K562 (cell line): ENCODE results near the gene GPR108. TPM values are rescaled to one million over a fixed set of nuclear protein-coding genes. Genes with fewer than 3 reads are reported as not detected.

Source experiments
- BACH1 ChIP-seq: fragments of 200-800 bp; sonication (Bioruptor generic); IDR thresholded peaks from 2 replicates; pipeline ENCODE4 v1.6.1; 2016; ENCODE audit warnings: missing genetic modification characterization, missing compliant biosample characterization
- C11orf30 ChIP-seq: fragments of 450-650 bp; IDR thresholded peaks from 2 replicates; pipeline ENCODE4 v1.6.1; 2016; ENCODE audit warnings: low read depth, mild to moderate bottlenecking
- CBX8 ChIP-seq: fragments of 200-600 bp; sonication (generic); IDR thresholded peaks from 2 replicates; pipeline ENCODE4 v1.6.1; 2012; ENCODE audit warnings: borderline replicate concordance, mixed run types, low read depth, mild to moderate bottlenecking, moderate library complexity, mixed read lengths, low read length, control low read depth, inconsistent platforms; ENCODE audit not compliant: poor library complexity, severe bottlenecking; ENCODE audit errors: extremely low read depth
- DACH1 ChIP-seq: fragments of 450-650 bp; IDR thresholded peaks from 2 replicates; pipeline ENCODE4 v1.6.1; 2018; ENCODE audit not compliant: partially characterized antibody
- GATAD2B ChIP-seq: fragments of 450-650 bp; IDR thresholded peaks from 2 replicates; pipeline ENCODE4 v1.6.1; 2017; ENCODE audit warnings: mild to moderate bottlenecking, borderline replicate concordance
- IRF2 ChIP-seq: sonication (generic); formaldehyde crosslinking; IDR thresholded peaks from 2 replicates; pipeline ENCODE4 v1.8.1; 2022; ENCODE audit warnings: mild to moderate bottlenecking, missing genetic modification reagents
- LCOR ChIP-seq: sonication (generic); formaldehyde crosslinking; IDR thresholded peaks from 2 replicates; pipeline ENCODE4 v1.8.0; 2022; ENCODE audit warnings: mild to moderate bottlenecking, missing genetic modification reagents
- MAFK ChIP-seq: IDR thresholded peaks from 2 replicates; pipeline ENCODE4 v1.6.1; 2011; ENCODE audit warnings: low read length, improper control_type of control experiment
- NFE2 ChIP-seq: IDR thresholded peaks from 2 replicates; pipeline ENCODE4 v1.6.1; 2014; ENCODE audit warnings: antibody characterized with exemption, low read depth
- NFXL1 ChIP-seq: fragments of 450-650 bp; formaldehyde crosslinking; IDR thresholded peaks from 2 replicates; pipeline ENCODE4 v1.4.0; 2021; ENCODE audit warnings: mild to moderate bottlenecking
- PPARD ChIP-seq: fragments of 250-450 bp; sonication (Bioruptor Pico); IDR thresholded peaks from 2 replicates; pipeline ENCODE4 v1.8.0; 2022; ENCODE audit warnings: inconsistent platforms, mild to moderate bottlenecking, moderate library complexity
- RB1 ChIP-seq: fragments of 450-650 bp; IDR thresholded peaks from 2 replicates; pipeline ENCODE4 v1.6.1; 2017; ENCODE audit warnings: low read depth, mild to moderate bottlenecking
- SMC3 ChIP-seq: conservative IDR thresholded peaks from 2 replicates; pipeline ENCODE4 v1.6.1; 2011; ENCODE audit warnings: low read depth, low read length, improper control_type of control experiment; ENCODE audit not compliant: insufficient read depth
- SNIP1 ChIP-seq: fragments of 450-650 bp; IDR thresholded peaks from 2 replicates; pipeline ENCODE4 v1.7.1; 2017; ENCODE audit warnings: low read depth, mild to moderate bottlenecking
- SP1 ChIP-seq: sonication (generic); formaldehyde crosslinking; IDR thresholded peaks from 2 replicates; pipeline ENCODE4 v1.8.1; 2022; ENCODE audit warnings: mild to moderate bottlenecking, missing genetic modification reagents
- ZNF133 ChIP-seq: fragments of 250-450 bp; sonication (Bioruptor Pico); IDR thresholded peaks from 2 replicates; pipeline ENCODE4 v1.4.0; 2020; ENCODE audit warnings: mild to moderate bottlenecking
- ZNF224 ChIP-seq: sonication (generic); formaldehyde crosslinking; IDR thresholded peaks from 2 replicates; pipeline ENCODE4 v1.8.0; 2022; ENCODE audit warnings: mild to moderate bottlenecking, missing genetic modification reagents
- ZNF586 ChIP-seq: fragments of 450-650 bp; formaldehyde crosslinking; conservative IDR thresholded peaks from 2 replicates; pipeline ENCODE4 v1.4.0; 2020; ENCODE audit warnings: mild to moderate bottlenecking, moderate library complexity
- polyA plus RNA-seq, 8 experiments: library from polyadenylated mRNA; depleted of rRNA in 4 of 8; stranded (reverse) in 5 of 8; unstranded in 3 of 8; fragments of >200 nt; fragmentation: Nextera tagmentation in 2 of 8; fragmentation: Illumina TruSeq in 1 of 8; extraction: Ambion mirVana in 2 of 8; extraction: Trizol in 1 of 8; gene quantifications; 2 replicates each; pipeline versions ENCODE4 v1.2.1 to v1.2.3, GENCODE V29; 2011 to 2014; ENCODE audit warnings: inconsistent platforms in 1 of 8, missing spikeins in 1 of 8
- total RNA-seq, 7 experiments: library from RNA; depleted of rRNA in 6 of 7; stranded (reverse); fragments of >200 nt in 6 of 7; fragmentation: Illumina TruSeq in 2 of 7; extraction: Trizol in 2 of 7; gene quantifications; 2 replicates each; pipeline versions ENCODE4 v1.2.1 to v1.2.3, GENCODE V29; 2011 to 2021; ENCODE audit warnings: low replicate concordance in 1 of 7
- TF ChIP-seq, protein P1 (sequence below): fragments of 250-450 bp; sonication (Bioruptor Pico); IDR thresholded peaks from 2 replicates; pipeline ENCODE4 v1.8.0; 2022; ENCODE audit warnings: inconsistent platforms
- TF ChIP-seq, protein P2 (sequence below), 2 experiments: fragments of 450-650 bp in 1 of 2; sonication (generic) in 1 of 2; formaldehyde crosslinking in 1 of 2; IDR thresholded peaks in 1 of 2; conservative IDR thresholded peaks in 1 of 2; 2 replicates each; pipeline versions ENCODE4 v1.6.1 to v1.8.1; 2016 to 2023; ENCODE audit warnings: mild to moderate bottlenecking in 2 of 2, moderate library complexity in 2 of 2, inconsistent platforms in 1 of 2, missing genetic modification reagents in 1 of 2
- TF ChIP-seq, protein P3 (sequence below): IDR thresholded peaks from 2 replicates; pipeline ENCODE4 v1.6.1; 2016; ENCODE audit warnings: missing genetic modification characterization, missing compliant biosample characterization
- TF ChIP-seq, protein P4 (sequence below), 2 experiments: fragments of 450-650 bp; conservative IDR thresholded peaks; 2 replicates each; pipeline ENCODE4 v1.6.1; 2017; ENCODE audit warnings: mild to moderate bottlenecking in 2 of 2, moderate library complexity in 2 of 2

The GPR108 gene
- total and polyA plus RNA-seq, 9 of the 15 experiments (the other 6 are each of a cell fraction or from before 2014, with no cell fraction given): 2.4 to 33.2 (median 24.4) TPM

GRCh38 chr19:6737873-6738786, 750 bp upstream of the GPR108 start (continued):
- TF ChIP-seq GATAD2B: no peak
- TF ChIP-seq LCOR (CRISPR knock-in tag): no peak
- TF ChIP-seq, protein P1, sequence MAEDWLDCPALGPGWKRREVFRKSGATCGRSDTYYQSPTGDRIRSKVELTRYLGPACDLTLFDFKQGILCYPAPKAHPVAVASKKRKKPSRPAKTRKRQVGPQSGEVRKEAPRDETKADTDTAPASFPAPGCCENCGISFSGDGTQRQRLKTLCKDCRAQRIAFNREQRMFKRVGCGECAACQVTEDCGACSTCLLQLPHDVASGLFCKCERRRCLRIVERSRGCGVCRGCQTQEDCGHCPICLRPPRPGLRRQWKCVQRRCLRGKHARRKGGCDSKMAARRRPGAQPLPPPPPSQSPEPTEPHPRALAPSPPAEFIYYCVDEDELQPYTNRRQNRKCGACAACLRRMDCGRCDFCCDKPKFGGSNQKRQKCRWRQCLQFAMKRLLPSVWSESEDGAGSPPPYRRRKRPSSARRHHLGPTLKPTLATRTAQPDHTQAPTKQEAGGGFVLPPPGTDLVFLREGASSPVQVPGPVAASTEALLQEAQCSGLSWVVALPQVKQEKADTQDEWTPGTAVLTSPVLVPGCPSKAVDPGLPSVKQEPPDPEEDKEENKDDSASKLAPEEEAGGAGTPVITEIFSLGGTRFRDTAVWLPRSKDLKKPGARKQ (CRISPR knock-in tag): no peak
- TF ChIP-seq BACH1 (tag): peak; percentile 85
- TF ChIP-seq RB1: no peak
- no peak for TF ChIP-seq NFXL1 (CRISPR knock-in tag)
- TF ChIP-seq SNIP1: no peak
- no peak for TF ChIP-seq C11orf30
- TF ChIP-seq ZNF586 (CRISPR knock-in tag): peak; percentile 68; the same call in 1 of the 2 replicates
- TF ChIP-seq ZNF133: no peak
- TF ChIP-seq, protein P2, sequence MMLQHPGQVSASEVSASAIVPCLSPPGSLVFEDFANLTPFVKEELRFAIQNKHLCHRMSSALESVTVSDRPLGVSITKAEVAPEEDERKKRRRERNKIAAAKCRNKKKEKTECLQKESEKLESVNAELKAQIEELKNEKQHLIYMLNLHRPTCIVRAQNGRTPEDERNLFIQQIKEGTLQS (IDR thresholded peaks at IDR 0.05): no peak
- TF ChIP-seq, protein P2 (CRISPR knock-in tag; conservative IDR thresholded peaks at IDR 0.05): no peak
- peak; percentile 53; the same call in 1 of the 2 replicates for TF ChIP-seq SMC3
- TF ChIP-seq NFE2: no peak
- TF ChIP-seq IRF2: no peak
- TF ChIP-seq, protein P3, sequence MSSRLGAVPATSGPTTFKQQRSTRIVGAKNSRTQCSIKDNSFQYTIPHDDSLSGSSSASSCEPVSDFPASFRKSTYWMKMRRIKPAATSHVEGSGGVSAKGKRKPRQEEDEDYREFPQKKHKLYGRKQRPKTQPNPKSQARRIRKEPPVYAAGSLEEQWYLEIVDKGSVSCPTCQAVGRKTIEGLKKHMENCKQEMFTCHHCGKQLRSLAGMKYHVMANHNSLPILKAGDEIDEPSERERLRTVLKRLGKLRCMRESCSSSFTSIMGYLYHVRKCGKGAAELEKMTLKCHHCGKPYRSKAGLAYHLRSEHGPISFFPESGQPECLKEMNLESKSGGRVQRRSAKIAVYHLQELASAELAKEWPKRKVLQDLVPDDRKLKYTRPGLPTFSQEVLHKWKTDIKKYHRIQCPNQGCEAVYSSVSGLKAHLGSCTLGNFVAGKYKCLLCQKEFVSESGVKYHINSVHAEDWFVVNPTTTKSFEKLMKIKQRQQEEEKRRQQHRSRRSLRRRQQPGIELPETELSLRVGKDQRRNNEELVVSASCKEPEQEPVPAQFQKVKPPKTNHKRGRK (tag): no peak
- TF ChIP-seq, protein P4, sequence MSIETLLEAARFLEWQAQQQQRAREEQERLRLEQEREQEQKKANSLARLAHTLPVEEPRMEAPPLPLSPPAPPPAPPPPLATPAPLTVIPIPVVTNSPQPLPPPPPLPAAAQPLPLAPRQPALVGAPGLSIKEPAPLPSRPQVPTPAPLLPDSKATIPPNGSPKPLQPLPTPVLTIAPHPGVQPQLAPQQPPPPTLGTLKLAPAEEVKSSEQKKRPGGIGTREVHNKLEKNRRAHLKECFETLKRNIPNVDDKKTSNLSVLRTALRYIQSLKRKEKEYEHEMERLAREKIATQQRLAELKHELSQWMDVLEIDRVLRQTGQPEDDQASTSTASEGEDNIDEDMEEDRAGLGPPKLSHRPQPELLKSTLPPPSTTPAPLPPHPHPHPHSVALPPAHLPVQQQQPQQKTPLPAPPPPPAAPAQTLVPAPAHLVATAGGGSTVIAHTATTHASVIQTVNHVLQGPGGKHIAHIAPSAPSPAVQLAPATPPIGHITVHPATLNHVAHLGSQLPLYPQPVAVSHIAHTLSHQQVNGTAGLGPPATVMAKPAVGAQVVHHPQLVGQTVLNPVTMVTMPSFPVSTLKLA (conservative IDR thresholded peaks at IDR 0.05): peak in 1 of 2 experiments; percentile 33; a peak in 2 of 4 replicates
- no peak for TF ChIP-seq ZNF224
- TF ChIP-seq MAFK: 0 out of 2 replicates have a peak, but pooled peaks have one; percentile 0
- no peak for TF ChIP-seq DACH1
- peak; percentile 45 for TF ChIP-seq SP1
- TF ChIP-seq CBX8: no peak
- TF ChIP-seq PPARD: no peak
